NK-92 (cell line): ENCODE data around the gene ZCCHC14.
"Not testable (repeated sequence)": the region's sequence is repeated elsewhere in the genome, so short reads cannot be mapped to it uniquely, and the experiment has no call there.

ENCODE experiments used
- DNase-seq: peaks from one replicate; lab custom pipeline; 2025; ENCODE audit not compliant: unreplicated experiment; lab: John Stamatoyannopoulos, UW

Gene ZCCHC14

GRCh38 chr16:87525352-87525751 is 32.5 kb upstream of the ZCCHC14 start:
- no peak for DNase-seq

GRCh38 chr16:87524407-87524806 is 31.6 kb upstream of the ZCCHC14 start:
- DNase-seq = no peak

GRCh38 chr16:87523605-87524004 is 30.8 kb upstream of the ZCCHC14 start:
- DNase-seq = not testable (repeated sequence)

- not testable (repeated sequence) for DNase-seq
Observed at GRCh38 chr16:87521764-87522163, 28.9 kb upstream of the ZCCHC14 start.

- not testable (repeated sequence) for DNase-seq
Observed at GRCh38 chr16:87519170-87519569, 26.3 kb upstream of the ZCCHC14 start.

- not testable (repeated sequence) for DNase-seq
Observed at GRCh38 chr16:87518430-87519051, 25.7 kb upstream of the ZCCHC14 start.

- DNase-seq = not testable (repeated sequence)
Observed at GRCh38 chr16:87517610-87518429, 25.0 kb upstream of the ZCCHC14 start.

- no peak for DNase-seq
Observed at GRCh38 chr16:87516361-87516760, 23.5 kb upstream of the ZCCHC14 start.

GRCh38 chr16:87515475-87516330 is 22.9 kb upstream of the ZCCHC14 start:
- no peak for DNase-seq

GRCh38 chr16:87509778-87510177 is 17.0 kb upstream of the ZCCHC14 start:
- not testable (repeated sequence) for DNase-seq

- no peak for DNase-seq
Observed at GRCh38 chr16:87507351-87508069, 14.7 kb upstream of the ZCCHC14 start.

- no peak for DNase-seq
Observed at GRCh38 chr16:87506423-87507350, 13.9 kb upstream of the ZCCHC14 start.

GRCh38 chr16:87505834-87506233 is 13.0 kb upstream of the ZCCHC14 start:
- DNase-seq = no peak

- not testable (repeated sequence) for DNase-seq
Observed at GRCh38 chr16:87503232-87503937, 10.6 kb upstream of the ZCCHC14 start.

- no peak for DNase-seq
Observed at GRCh38 chr16:87502308-87502969, 9.6 kb upstream of the ZCCHC14 start.

- no peak for DNase-seq
Observed at GRCh38 chr16:87501117-87501516, 8.3 kb upstream of the ZCCHC14 start.

GRCh38 chr16:87499189-87499486 is 6.3 kb upstream of the ZCCHC14 start:
- DNase-seq = no peak

- DNase-seq = no peak
Observed at GRCh38 chr16:87498324-87499188, 5.7 kb upstream of the ZCCHC14 start.
